ENCODE data around the gene SMPD3. TPM values are rescaled to one million over a fixed set of nuclear protein-coding genes. Genes with fewer than 3 reads are reported as not detected.

SMPD3 gene
- total RNA-seq, 1 experiment from 2014 or later = 0.77 TPM

DNA sequence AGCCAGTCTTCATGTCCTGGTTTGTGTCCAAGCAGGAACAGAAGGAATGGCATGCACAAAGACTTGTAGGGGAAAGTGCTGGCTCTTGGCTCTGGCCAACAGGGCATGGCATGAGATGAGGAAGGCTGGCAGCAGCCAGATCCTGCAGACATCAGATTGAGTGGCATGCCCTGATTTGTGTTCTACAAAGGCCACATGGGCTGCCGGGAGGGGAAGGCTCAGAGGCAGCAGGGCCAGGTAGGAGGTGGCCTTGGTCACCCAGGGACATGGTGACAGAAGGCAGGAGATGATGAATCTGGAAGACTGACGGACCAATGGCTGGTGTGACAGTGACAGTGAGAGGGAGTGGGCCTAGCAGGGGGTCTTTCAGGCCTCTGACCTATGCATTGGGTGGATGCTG is 33.7 kb downstream of the SMPD3 start:
- Histone ChIP-seq H3K4me3 (ENCODE audit: low read depth in 2 of 2, low read length in 2 of 2) (no peak overlapping the region), H3K27me3 (ENCODE audit: control insufficient read depth, insufficient read depth, low read length) (no peaks in the 10 kb centered on the region), H3K4me1 (ENCODE audit: control insufficient read depth, insufficient read depth, low read length) (no peaks in the 10 kb centered on the region), H3K36me3 (ENCODE audit: control insufficient read depth, insufficient read depth, low read length) (no peaks in the 10 kb centered on the region), H3K27ac (ENCODE audit: low read length) (no peak overlapping the region), H3K9me3 (ENCODE audit: control insufficient read depth, insufficient read depth, low read depth, low read length) (no peaks in the 10 kb centered on the region)
- TF ChIP-seq, protein P1, sequence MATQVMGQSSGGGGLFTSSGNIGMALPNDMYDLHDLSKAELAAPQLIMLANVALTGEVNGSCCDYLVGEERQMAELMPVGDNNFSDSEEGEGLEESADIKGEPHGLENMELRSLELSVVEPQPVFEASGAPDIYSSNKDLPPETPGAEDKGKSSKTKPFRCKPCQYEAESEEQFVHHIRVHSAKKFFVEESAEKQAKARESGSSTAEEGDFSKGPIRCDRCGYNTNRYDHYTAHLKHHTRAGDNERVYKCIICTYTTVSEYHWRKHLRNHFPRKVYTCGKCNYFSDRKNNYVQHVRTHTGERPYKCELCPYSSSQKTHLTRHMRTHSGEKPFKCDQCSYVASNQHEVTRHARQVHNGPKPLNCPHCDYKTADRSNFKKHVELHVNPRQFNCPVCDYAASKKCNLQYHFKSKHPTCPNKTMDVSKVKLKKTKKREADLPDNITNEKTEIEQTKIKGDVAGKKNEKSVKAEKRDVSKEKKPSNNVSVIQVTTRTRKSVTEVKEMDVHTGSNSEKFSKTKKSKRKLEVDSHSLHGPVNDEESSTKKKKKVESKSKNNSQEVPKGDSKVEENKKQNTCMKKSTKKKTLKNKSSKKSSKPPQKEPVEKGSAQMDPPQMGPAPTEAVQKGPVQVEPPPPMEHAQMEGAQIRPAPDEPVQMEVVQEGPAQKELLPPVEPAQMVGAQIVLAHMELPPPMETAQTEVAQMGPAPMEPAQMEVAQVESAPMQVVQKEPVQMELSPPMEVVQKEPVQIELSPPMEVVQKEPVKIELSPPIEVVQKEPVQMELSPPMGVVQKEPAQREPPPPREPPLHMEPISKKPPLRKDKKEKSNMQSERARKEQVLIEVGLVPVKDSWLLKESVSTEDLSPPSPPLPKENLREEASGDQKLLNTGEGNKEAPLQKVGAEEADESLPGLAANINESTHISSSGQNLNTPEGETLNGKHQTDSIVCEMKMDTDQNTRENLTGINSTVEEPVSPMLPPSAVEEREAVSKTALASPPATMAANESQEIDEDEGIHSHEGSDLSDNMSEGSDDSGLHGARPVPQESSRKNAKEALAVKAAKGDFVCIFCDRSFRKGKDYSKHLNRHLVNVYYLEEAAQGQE (IDR thresholded peaks at IDR 0.05; ENCODE audit: insufficient read depth in 1 of 2, low read depth in 2 of 2, low read length in 1 of 2) = no peak
- no peak for TF ChIP-seq TCF7L2 (IDR thresholded peaks at IDR 0.05; ENCODE audit: low read depth, low read length)
- no TSS peak for BruUV-seq (replicated peaks)
- in situ Hi-C loops (cut with HindIII; ENCODE audit: low pct_unique_long_range_greater_than_20kb, low sequenced_read_pairs) = no loop called here
- POLR2A ChIA-PET = no interaction called here
- DNase-seq (ENCODE audit: low read depth, low spot score) (no peak), ATAC-seq (no peak)
- intact Hi-C loops (cut with micrococcal nuclease; ENCODE audit: unreplicated experiment) = no loop called here
- CTCF ChIA-PET = no interaction called here

DNA sequence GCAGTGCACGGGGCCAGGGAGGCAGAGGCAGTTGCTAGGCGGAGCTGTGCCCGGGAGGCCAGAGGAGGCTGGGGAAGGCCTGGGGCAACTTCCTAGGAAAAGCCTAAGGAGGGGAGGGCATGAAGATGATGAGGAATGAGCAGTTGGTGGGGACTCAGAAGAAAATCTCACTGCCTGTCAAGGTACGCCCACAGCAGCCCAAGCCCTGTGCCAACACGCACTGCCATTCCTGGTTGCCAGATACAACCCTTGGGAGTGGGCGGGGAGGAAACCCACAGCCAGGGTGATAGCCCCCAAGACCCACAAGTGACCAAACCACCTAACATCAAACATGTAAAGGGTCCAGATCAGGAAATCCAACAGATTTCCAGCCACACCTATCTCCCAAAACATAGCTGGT is 36.2 kb downstream of the SMPD3 start:
- intact Hi-C loops (cut with micrococcal nuclease; ENCODE audit: unreplicated experiment) = no loop called here
- TF ChIP-seq, protein P2, sequence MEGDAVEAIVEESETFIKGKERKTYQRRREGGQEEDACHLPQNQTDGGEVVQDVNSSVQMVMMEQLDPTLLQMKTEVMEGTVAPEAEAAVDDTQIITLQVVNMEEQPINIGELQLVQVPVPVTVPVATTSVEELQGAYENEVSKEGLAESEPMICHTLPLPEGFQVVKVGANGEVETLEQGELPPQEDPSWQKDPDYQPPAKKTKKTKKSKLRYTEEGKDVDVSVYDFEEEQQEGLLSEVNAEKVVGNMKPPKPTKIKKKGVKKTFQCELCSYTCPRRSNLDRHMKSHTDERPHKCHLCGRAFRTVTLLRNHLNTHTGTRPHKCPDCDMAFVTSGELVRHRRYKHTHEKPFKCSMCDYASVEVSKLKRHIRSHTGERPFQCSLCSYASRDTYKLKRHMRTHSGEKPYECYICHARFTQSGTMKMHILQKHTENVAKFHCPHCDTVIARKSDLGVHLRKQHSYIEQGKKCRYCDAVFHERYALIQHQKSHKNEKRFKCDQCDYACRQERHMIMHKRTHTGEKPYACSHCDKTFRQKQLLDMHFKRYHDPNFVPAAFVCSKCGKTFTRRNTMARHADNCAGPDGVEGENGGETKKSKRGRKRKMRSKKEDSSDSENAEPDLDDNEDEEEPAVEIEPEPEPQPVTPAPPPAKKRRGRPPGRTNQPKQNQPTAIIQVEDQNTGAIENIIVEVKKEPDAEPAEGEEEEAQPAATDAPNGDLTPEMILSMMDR (IDR thresholded peaks at IDR 0.05) = no peak
- TF ChIP-seq TCF7L2 (IDR thresholded peaks at IDR 0.05; ENCODE audit: low read depth, low read length) = no peak
- no peak for TF ChIP-seq POLR2AphosphoS5 (IDR thresholded peaks at IDR 0.05; ENCODE audit: low read depth, low read length)
- TF ChIP-seq, protein P1 (IDR thresholded peaks at IDR 0.05; ENCODE audit: insufficient read depth in 1 of 2, low read depth in 2 of 2, low read length in 1 of 2) = no peak
- TF ChIP-seq SIN3A (IDR thresholded peaks at IDR 0.05; ENCODE audit: borderline replicate concordance, insufficient read depth, low read depth, low read length) = no peak
- ATAC-seq (no peak), DNase-seq (ENCODE audit: low read depth, low spot score) (no peak)
- BruUV-seq (replicated peaks) = no TSS peak
- POLR2A ChIA-PET = interaction anchor here (0.6 kb wide), 1 partner anchor 228 kb away, joined by 3 read pairs; no protein-coding TSS in a partner anchor
- H3K36me3 ChIP-seq (ENCODE audit: control insufficient read depth, insufficient read depth, low read length) = no peaks in the 10 kb centered on the region
- in situ Hi-C loops (cut with HindIII; ENCODE audit: low pct_unique_long_range_greater_than_20kb, low sequenced_read_pairs) = no loop called here
- H3K4me3 ChIP-seq (ENCODE audit: low read depth in 2 of 2, low read length in 2 of 2) = no peak overlapping the region
- CTCF ChIA-PET = no interaction called here
- H3K27ac ChIP-seq (ENCODE audit: low read length) = no peak overlapping the region
- peaks cover 1% of the 10 kb centered on the region; the same call in 1 of the 2 replicates for H3K4me1 ChIP-seq (ENCODE audit: control insufficient read depth, insufficient read depth, low read length)
- no peaks in the 10 kb centered on the region for H3K27me3 ChIP-seq (ENCODE audit: control insufficient read depth, insufficient read depth, low read length)
- H3K9me3 ChIP-seq (ENCODE audit: control insufficient read depth, insufficient read depth, low read depth, low read length) = no peaks in the 10 kb centered on the region
